Neural progenitor cell (in vitro differentiated cells): ENCODE results near the gene INCENP. TPM values are rescaled to one million over a fixed set of nuclear protein-coding genes. Genes with fewer than 3 reads are reported as not detected.

ENCODE experiments used
- DNase-seq: peaks from one replicate; pipeline ENCODE4 v3.0.0-alpha.2; 2016; ENCODE audit warnings: low spot score
- H2AFZ ChIP-seq: fragments of 200-600 bp; sonication (generic); replicated peaks from 2 replicates; pipeline ENCODE4 v1.6.1; 2016; ENCODE audit warnings: antibody characterized with exemption
- H3F3A ChIP-seq: fragments of 200-600 bp; sonication (generic); 2 replicates; pipeline ENCODE4 v1.6.1; 2016; ENCODE audit warnings: antibody characterized with exemption, low read depth
- H3K27ac ChIP-seq: fragments of 200-600 bp; sonication (generic); 2 replicates; pipeline ENCODE4 v1.5.1; 2016; ENCODE audit warnings: mild to moderate bottlenecking
- H3K27me3 ChIP-seq: fragments of 200-600 bp; sonication (generic); 2 replicates; pipeline ENCODE4 v1.6.1; 2016; ENCODE audit warnings: mild to moderate bottlenecking, moderate library complexity
- H3K36me3 ChIP-seq: fragments of 200-600 bp; sonication (generic); 2 replicates; pipeline ENCODE4 v1.5.1; 2016
- H3K4me1 ChIP-seq: fragments of 200-600 bp; sonication (generic); 2 replicates; pipeline ENCODE4 v1.6.1; 2016; ENCODE audit warnings: mixed run types
- H3K4me2 ChIP-seq: fragments of 200-600 bp; sonication (generic); 2 replicates; pipeline ENCODE4 v1.6.1; 2016
- H3K4me3 ChIP-seq: fragments of 200-600 bp; sonication (generic); 2 replicates; pipeline ENCODE4 v1.5.1; 2016
- H3K79me2 ChIP-seq: fragments of 200-600 bp; sonication (generic); 2 replicates; pipeline ENCODE4 v1.6.1; 2016; ENCODE audit warnings: low read depth
- H3K9ac ChIP-seq: fragments of 200-600 bp; sonication (generic); 2 replicates; pipeline ENCODE4 v1.6.1; 2016
- H3K9me3 ChIP-seq: fragments of 200-600 bp; sonication (generic); 2 replicates; pipeline ENCODE4 v1.5.1; 2016; ENCODE audit warnings: low read depth
- H4K20me1 ChIP-seq: fragments of 200-600 bp; sonication (generic); 2 replicates; pipeline ENCODE4 v1.6.1; 2016; ENCODE audit warnings: low read depth
- H3K27ac Mint-ChIP-seq: 3 replicates; pipeline ENCODE4 v1.8.0; 2021; ENCODE audit warnings: mixed read lengths
- H3K27me3 Mint-ChIP-seq: 2 replicates; pipeline ENCODE4 v1.8.0; 2022; ENCODE audit warnings: low read depth, mild to moderate bottlenecking, inconsistent platforms, moderate library complexity, mixed read lengths; ENCODE audit not compliant: insufficient read depth
- H3K36me3 Mint-ChIP-seq: 3 replicates; pipeline ENCODE4 v1.8.0; 2021; ENCODE audit warnings: mixed read lengths
- H3K4me1 Mint-ChIP-seq: 3 replicates; pipeline ENCODE4 v1.8.0; 2021; ENCODE audit warnings: mixed read lengths
- H3K4me3 Mint-ChIP-seq: 3 replicates; pipeline ENCODE4 v1.8.0; 2021; ENCODE audit warnings: mild to moderate bottlenecking, moderate library complexity, mixed read lengths
- H3K9me3 Mint-ChIP-seq: 3 replicates; pipeline ENCODE4 v1.8.0; 2020; ENCODE audit warnings: mixed read lengths
- EZH2 ChIP-seq: fragments of 200-600 bp; sonication (generic); IDR thresholded peaks from 2 replicates; pipeline ENCODE4 v1.6.1; 2017; ENCODE audit warnings: antibody characterized with exemption, mild to moderate bottlenecking, moderate library complexity
- EZH2phosphoT487 ChIP-seq: fragments of 200-600 bp; sonication (generic); IDR thresholded peaks from 2 replicates; pipeline ENCODE4 v1.6.1; 2017; ENCODE audit warnings: antibody characterized with exemption
- total RNA-seq: library from RNA; depleted of rRNA; stranded (reverse); fragments of >200 nt; gene quantifications from 2 replicates; pipeline ENCODE4 v1.2.3, GENCODE V29; 2015; ENCODE audit warnings: low replicate concordance
- TF ChIP-seq, protein P1 (sequence below): fragments of 200-600 bp; sonication (generic); IDR thresholded peaks from 2 replicates; pipeline ENCODE4 v1.5.1; 2017; ENCODE audit warnings: antibody characterized with exemption, mild to moderate bottlenecking

The INCENP gene
- total RNA-seq, 1 donor from 2014 or later, result 73.9 TPM

DNA sequence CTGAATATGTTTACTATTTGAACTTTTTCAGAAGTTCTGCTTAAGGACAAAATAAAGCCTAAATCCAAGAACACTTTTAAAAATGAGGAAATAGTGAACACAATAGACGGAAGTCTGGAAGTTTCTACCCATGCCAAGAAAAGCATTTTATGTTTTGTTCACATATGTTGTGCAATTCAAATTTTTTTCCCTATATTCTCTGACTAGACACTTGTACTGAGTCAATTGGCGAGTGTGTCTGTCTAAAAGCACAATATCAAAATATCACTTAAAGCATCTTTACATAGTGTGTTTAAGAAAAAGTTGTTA is 29.2 kb downstream of the INCENP start:
- no peak overlapping the region for H3K4me3 Mint-ChIP-seq
- no peaks in the 10 kb centered on the region for H3K4me1 ChIP-seq
- H3K9me3 Mint-ChIP-seq, result no peaks in the 10 kb centered on the region
- DNase-seq, result no peak
- no peaks in the 10 kb centered on the region for H3K27me3 ChIP-seq
- H2AFZ ChIP-seq, result no peak overlapping the region
- no peaks in the 10 kb centered on the region for H3K4me1 Mint-ChIP-seq
- H3K4me2 ChIP-seq, result no peak overlapping the region
- no peaks in the 10 kb centered on the region for H4K20me1 ChIP-seq
- H3K27ac Mint-ChIP-seq, result no peak overlapping the region
- H3K27me3 Mint-ChIP-seq, result peaks cover 2% of the 10 kb centered on the region
- H3K4me3 ChIP-seq, result no peak overlapping the region
- H3K79me2 ChIP-seq, result no peaks in the 10 kb centered on the region
- H3F3A ChIP-seq, result peaks cover 7% of the 10 kb centered on the region
- no peaks in the 10 kb centered on the region for H3K9me3 ChIP-seq
- H3K27ac ChIP-seq, result no peak overlapping the region
- no peak for TF ChIP-seq EZH2phosphoT487
- no peak for TF ChIP-seq EZH2
- TF ChIP-seq, protein P1, sequence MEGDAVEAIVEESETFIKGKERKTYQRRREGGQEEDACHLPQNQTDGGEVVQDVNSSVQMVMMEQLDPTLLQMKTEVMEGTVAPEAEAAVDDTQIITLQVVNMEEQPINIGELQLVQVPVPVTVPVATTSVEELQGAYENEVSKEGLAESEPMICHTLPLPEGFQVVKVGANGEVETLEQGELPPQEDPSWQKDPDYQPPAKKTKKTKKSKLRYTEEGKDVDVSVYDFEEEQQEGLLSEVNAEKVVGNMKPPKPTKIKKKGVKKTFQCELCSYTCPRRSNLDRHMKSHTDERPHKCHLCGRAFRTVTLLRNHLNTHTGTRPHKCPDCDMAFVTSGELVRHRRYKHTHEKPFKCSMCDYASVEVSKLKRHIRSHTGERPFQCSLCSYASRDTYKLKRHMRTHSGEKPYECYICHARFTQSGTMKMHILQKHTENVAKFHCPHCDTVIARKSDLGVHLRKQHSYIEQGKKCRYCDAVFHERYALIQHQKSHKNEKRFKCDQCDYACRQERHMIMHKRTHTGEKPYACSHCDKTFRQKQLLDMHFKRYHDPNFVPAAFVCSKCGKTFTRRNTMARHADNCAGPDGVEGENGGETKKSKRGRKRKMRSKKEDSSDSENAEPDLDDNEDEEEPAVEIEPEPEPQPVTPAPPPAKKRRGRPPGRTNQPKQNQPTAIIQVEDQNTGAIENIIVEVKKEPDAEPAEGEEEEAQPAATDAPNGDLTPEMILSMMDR, result no peak
- H3K36me3 ChIP-seq, result no peaks in the 10 kb centered on the region
- H3K36me3 Mint-ChIP-seq, result peaks cover 9% of the 10 kb centered on the region
- no peak overlapping the region for H3K9ac ChIP-seq

DNA sequence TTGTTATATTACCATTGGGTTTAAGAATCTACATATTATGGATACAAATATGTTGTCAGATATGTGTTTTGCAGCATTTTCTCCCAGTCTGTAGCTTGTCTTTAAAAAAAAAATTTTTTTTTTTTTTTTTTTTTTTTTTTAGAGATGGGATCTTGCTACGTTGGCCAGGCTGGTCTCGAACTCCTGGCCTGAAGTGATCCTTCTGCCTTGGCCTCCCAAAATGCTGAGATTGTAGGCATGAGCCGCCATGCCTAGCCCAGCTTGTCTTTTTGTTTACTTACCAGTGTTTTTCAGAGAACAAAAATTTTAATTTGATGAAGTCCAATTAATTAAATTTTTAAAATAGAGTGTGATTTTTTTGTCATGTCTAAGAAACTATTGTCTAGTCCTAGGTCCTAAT is 29.8 kb downstream of the INCENP start:
- Mint-ChIP-seq H3K4me3 (no peak overlapping the region), H3K36me3 (peaks cover 9% of the 10 kb centered on the region), H3K27ac (no peak overlapping the region), H3K27me3 (peaks cover 2% of the 10 kb centered on the region), H3K9me3 (no peaks in the 10 kb centered on the region), H3K4me1 (no peaks in the 10 kb centered on the region)
- no peak for DNase-seq
- TF ChIP-seq, protein P1, result no peak
- no peak for TF ChIP-seq EZH2phosphoT487
- TF ChIP-seq EZH2, result no peak
- H3K4me2 ChIP-seq, result no peak overlapping the region
- H3F3A ChIP-seq, result peaks cover 7% of the 10 kb centered on the region
- no peaks in the 10 kb centered on the region for H3K27me3 ChIP-seq
- no peaks in the 10 kb centered on the region for H3K4me1 ChIP-seq
- no peaks in the 10 kb centered on the region for H3K9me3 ChIP-seq
- no peak overlapping the region for H3K9ac ChIP-seq
- no peaks in the 10 kb centered on the region for H4K20me1 ChIP-seq
- H3K79me2 ChIP-seq, result no peaks in the 10 kb centered on the region
- no peak overlapping the region for H3K27ac ChIP-seq
- no peak overlapping the region for H3K4me3 ChIP-seq
- no peaks in the 10 kb centered on the region for H3K36me3 ChIP-seq
- H2AFZ ChIP-seq, result no peak overlapping the region

DNA sequence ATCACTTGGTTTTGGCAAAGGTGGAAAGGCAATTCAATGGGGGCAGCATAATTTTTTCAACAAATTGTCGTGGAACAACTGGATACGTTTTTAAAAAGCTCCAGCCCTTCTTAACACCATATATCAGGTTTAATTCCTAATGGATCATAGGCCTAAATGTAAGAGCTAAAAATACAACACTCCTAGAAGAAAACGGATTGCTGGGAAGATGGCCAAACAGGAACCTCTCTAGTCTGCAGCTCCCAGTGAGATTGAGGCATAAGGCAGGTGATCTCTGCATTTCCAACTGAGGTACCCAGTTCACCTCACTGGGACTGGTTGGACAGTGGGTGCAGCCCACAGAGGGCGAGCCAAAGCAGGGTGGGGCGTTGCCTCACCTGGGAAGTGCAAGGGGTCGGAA is 33.8 kb downstream of the INCENP start:
- Histone ChIP-seq H3K27ac (no peak overlapping the region), H3K36me3 (no peaks in the 10 kb centered on the region), H3K79me2 (no peaks in the 10 kb centered on the region), H4K20me1 (no peaks in the 10 kb centered on the region), H3K27me3 (peaks cover 11% of the 10 kb centered on the region), H3F3A (peaks cover 7% of the 10 kb centered on the region), H3K4me2 (no peak overlapping the region), H3K4me3 (no peak overlapping the region), H2AFZ (no peak overlapping the region), H3K9ac (no peak overlapping the region), H3K9me3 (no peaks in the 10 kb centered on the region), H3K4me1 (no peaks in the 10 kb centered on the region)
- Mint-ChIP-seq H3K4me1 (no peaks in the 10 kb centered on the region), H3K27ac (no peak overlapping the region), H3K9me3 (peaks cover 6% of the 10 kb centered on the region), H3K36me3 (no peaks in the 10 kb centered on the region), H3K27me3 (peaks cover 6% of the 10 kb centered on the region), H3K4me3 (no peak overlapping the region)
- DNase-seq, result no peak
- TF ChIP-seq EZH2phosphoT487 (no peak), EZH2 (no peak)
- TF ChIP-seq, protein P1, result no peak

DNA sequence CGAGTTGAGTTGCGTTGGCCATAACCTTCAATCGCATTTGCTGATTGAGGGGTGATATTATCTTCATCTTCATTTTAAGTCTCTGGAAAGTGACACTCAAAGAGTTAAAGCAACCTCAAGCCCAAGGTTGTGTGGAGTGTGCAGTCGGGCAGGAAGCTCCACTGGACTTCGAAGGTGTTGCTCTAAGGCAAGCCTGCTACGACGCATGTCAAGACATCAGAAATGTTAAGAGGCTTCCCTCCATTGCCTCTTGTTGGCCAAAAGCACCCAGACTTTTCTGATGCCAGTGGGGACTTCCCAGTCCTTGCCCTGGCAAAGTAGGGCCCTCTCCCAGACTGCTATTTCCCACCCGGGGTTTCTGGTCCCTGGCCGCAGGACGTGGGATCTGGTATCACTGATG is 42.6 kb downstream of the INCENP start:
- Histone ChIP-seq H3K4me3 (no peak overlapping the region), H4K20me1 (no peaks in the 10 kb centered on the region), H3K79me2 (no peaks in the 10 kb centered on the region), H3K4me2 (no peak overlapping the region), H2AFZ (no peak overlapping the region), H3K4me1 (no peaks in the 10 kb centered on the region), H3F3A (no peaks in the 10 kb centered on the region), H3K9me3 (no peaks in the 10 kb centered on the region), H3K36me3 (no peaks in the 10 kb centered on the region), H3K9ac (no peak overlapping the region), H3K27me3 (peaks cover 1% of the 10 kb centered on the region), H3K27ac (no peak overlapping the region)
- Mint-ChIP-seq H3K27ac (no peak overlapping the region), H3K4me3 (no peak overlapping the region), H3K27me3 (peaks cover 9% of the 10 kb centered on the region), H3K4me1 (peaks cover 2% of the 10 kb centered on the region), H3K36me3 (no peaks in the 10 kb centered on the region), H3K9me3 (no peaks in the 10 kb centered on the region)
- TF ChIP-seq EZH2phosphoT487 (no peak), EZH2 (no peak)
- TF ChIP-seq, protein P1, result no peak
- no peak for DNase-seq
